Pancreas (tissue), 10 donors: ENCODE results near the gene EXOC4. TPM values are rescaled to one million over a fixed set of nuclear protein-coding genes. Genes with fewer than 3 reads are reported as not detected.

ENCODE experiments used
- ATAC-seq, 4 donors: fragments of 200-7000 bp; cut with Tn5 transposase; one replicate each; pipeline versions ENCODE4 v1.8.0 to v1.9.1; 2020; ENCODE audit warnings: mild to moderate bottlenecking in 4 of 4, moderate library complexity in 4 of 4
- DNase-seq, 6 donors: peaks; one replicate each; pipeline ENCODE4 v3.0.0-alpha.2; 2020
- FAIRE-seq: peaks from 2 replicates; lab custom pipeline; 2012; peaks lifted over from hg19 to GRCh38; lab: Jason Lieb, UNC
- H3K27ac ChIP-seq, 4 donors: fragments of 200-600 bp; sonication (generic); 1 replicate in 3 of 4; 2 replicates in 1 of 4; pipeline versions ENCODE4 v1.5.0 to v1.8.0; 2020
- H3K27me3 ChIP-seq, 4 donors: fragments of 200-600 bp; one replicate each; pipeline ENCODE4 v1.8.0; 2021
- H3K36me3 ChIP-seq, 3 donors: fragments of 200-600 bp; sonication (generic) in 1 of 3; one replicate each; pipeline versions ENCODE4 v1.5.0 to v1.8.0; 2020 to 2021
- H3K4me1 ChIP-seq, 3 donors: fragments of 200-600 bp; one replicate each; pipeline ENCODE4 v1.8.0; 2021
- H3K4me3 ChIP-seq, 4 donors: fragments of 200-600 bp; sonication (generic) in 2 of 4; one replicate each; pipeline versions ENCODE4 v1.5.0 to v1.8.0; 2020 to 2021
- H3K9me3 ChIP-seq, 4 donors: fragments of 200-600 bp; one replicate each; pipeline ENCODE4 v1.8.0; 2021
- WGBS, 2 donors: extraction: QIAGEN DNeasy Blood & Tissue Kit; methylation state at CpG; one replicate each; pipeline ENCODE4 v1.1.7; 2013; 5-methylcytosine and 5-hydroxymethylcytosine counted together
- intact Hi-C, 3 donors: fragments of 100-400 bp; cut with DNase I; formaldehyde crosslinking; loops; one replicate each; pipeline versions ENCODE4 v1.11.1 to v1.14.2; 2022
- polyA plus RNA-seq, 2 donors: library from polyadenylated mRNA; stranded (reverse); fragments of 200-250 nt; gene quantifications; one replicate each; pipeline ENCODE4 v1.2.3, GENCODE V29; 2013
- total RNA-seq, 6 donors: library from RNA; stranded (reverse); fragmentation: NEBNext Ultra II Directional in 4 of 6; extraction: Animal tissue kit (Norgen Biotek cat#: 25700) in 4 of 6; gene quantifications; one replicate each; pipeline versions ENCODE4 v1.2.1 to v1.2.4, GENCODE V29; 2021 to 2023
- TF ChIP-seq, protein P1 (sequence below), 4 donors: fragments of 200-600 bp; sonication (generic) in 3 of 4; IDR thresholded peaks; one replicate each; pipeline versions ENCODE4 v1.5.0 to v1.8.0; 2021; ENCODE audit warnings: antibody characterized with exemption in 4 of 4
- donor health status: healthy with polysubstance abuse.
- donor health status: DM: no; HTN: no; CAD: no; lungs with moderate emphysema.
- donor health status: DM: no; HTN: no; CAD: no.
- donor health status: control.
- donor health status: control.
- donor health status: Bipolar disorder and iron deficiency.
- donor health status: DM: yes; HTN: yes; CAD: no.
- donor health status: DM: no; HTN: no; CAD: no.
- donor health status: DM: no; HTN: no; CAD: no.
- donor health status: DM: yes; HTN: yes; CAD: no.

Gene EXOC4
- total and polyA plus RNA-seq, 8 donors: 13.4 to 81.2 (median 53.8) TPM

DNA sequence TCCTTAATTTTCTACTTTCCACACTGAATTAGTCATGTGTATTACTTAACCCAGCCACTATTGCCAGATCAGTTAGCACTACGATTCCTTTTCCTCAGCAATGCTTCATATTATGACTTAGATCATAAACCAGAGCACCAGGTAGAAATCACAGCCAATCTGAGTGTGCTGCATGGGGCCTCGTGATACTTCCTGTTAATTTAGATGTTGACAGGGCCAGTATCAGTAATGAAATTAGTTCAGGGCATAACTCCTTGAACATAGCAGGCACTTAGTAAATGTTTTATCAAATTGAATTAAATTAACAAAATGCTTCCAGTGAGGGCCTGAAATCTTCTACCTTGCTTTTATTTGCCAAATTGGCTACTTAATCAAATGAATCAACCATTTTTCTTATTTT lies 705.0 kb downstream of the EXOC4 start:
- H3K36me3 ChIP-seq: no peaks in the 10 kb centered on the region
- H3K9me3 ChIP-seq: no peaks in the 10 kb centered on the region
- no peak overlapping the region for H3K27ac ChIP-seq
- FAIRE-seq (no peak), DNase-seq (no peak), ATAC-seq (no peak)
- H3K27me3 ChIP-seq: no peaks in the 10 kb centered on the region
- H3K4me3 ChIP-seq: no peak overlapping the region
- intact Hi-C loops: no loop called here
- WGBS, 2 donors: 48 to 49% methylated on average over 2 of the region's 2 CpGs
- H3K4me1 ChIP-seq: no peaks in the 10 kb centered on the region
- TF ChIP-seq, protein P1, sequence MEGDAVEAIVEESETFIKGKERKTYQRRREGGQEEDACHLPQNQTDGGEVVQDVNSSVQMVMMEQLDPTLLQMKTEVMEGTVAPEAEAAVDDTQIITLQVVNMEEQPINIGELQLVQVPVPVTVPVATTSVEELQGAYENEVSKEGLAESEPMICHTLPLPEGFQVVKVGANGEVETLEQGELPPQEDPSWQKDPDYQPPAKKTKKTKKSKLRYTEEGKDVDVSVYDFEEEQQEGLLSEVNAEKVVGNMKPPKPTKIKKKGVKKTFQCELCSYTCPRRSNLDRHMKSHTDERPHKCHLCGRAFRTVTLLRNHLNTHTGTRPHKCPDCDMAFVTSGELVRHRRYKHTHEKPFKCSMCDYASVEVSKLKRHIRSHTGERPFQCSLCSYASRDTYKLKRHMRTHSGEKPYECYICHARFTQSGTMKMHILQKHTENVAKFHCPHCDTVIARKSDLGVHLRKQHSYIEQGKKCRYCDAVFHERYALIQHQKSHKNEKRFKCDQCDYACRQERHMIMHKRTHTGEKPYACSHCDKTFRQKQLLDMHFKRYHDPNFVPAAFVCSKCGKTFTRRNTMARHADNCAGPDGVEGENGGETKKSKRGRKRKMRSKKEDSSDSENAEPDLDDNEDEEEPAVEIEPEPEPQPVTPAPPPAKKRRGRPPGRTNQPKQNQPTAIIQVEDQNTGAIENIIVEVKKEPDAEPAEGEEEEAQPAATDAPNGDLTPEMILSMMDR (IDR thresholded peaks at IDR 0.05): no peak

DNA sequence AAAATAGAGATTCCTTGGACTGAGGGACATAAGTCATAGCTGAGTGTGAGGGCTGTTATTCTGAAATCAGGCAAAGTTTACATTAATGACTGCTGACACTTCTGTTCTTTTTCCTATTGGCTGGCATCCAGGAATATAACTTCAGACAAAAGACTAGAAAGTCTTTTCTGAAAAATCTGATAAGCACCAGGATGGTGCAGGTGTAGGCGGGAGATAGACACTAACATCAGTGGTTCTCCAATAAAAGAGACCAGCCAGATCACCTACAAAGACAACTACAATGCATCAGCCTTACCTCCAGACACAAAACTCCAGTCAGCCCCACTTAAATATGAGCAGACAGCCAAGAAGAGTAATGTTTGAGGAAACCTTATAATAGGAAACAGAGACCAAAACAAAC lies 705.9 kb downstream of the EXOC4 start:
- no peak for DNase-seq
- no peak for ATAC-seq
- Histone ChIP-seq H3K27me3 (no peaks in the 10 kb centered on the region), H3K36me3 (no peaks in the 10 kb centered on the region), H3K27ac (no peak overlapping the region), H3K4me3 (no peak overlapping the region), H3K4me1 (no peaks in the 10 kb centered on the region), H3K9me3 (no peaks in the 10 kb centered on the region)
- TF ChIP-seq, protein P1 (IDR thresholded peaks at IDR 0.05): no peak
- WGBS, 2 donors: 97 to 100% methylated on average over 1 of the region's 1 CpG
- intact Hi-C loops: no loop called here
- FAIRE-seq: no peak

DNA sequence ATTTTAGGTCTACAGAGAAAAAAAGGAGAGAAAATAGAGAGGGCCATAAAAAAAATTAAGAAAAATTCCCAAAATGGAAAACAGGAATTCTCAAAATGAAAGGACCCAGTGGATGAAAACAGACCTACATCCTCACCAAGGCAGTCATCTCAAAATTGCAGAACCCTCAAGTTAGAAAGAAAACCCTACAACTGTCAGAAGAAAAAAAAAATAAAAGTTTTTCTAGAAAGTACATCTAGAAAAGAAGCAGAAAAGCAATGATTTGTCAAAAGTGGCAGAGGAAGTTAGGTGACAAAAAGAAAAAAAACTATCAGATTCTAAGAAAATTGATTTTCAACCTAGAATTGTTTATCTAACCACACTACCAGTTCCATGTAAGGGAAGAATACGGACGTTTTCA lies 706.6 kb downstream of the EXOC4 start:
- ATAC-seq (no peak), DNase-seq (no peak), FAIRE-seq (no peak)
- intact Hi-C loops: no loop called here
- H3K27me3 ChIP-seq: no peaks in the 10 kb centered on the region
- no peak overlapping the region for H3K27ac ChIP-seq
- TF ChIP-seq, protein P1 (IDR thresholded peaks at IDR 0.05): no peak
- no peaks in the 10 kb centered on the region for H3K9me3 ChIP-seq
- H3K4me1 ChIP-seq: no peaks in the 10 kb centered on the region
- WGBS, 2 donors: 90 to 97% methylated on average over 2 of the region's 2 CpGs
- no peaks in the 10 kb centered on the region for H3K36me3 ChIP-seq
- H3K4me3 ChIP-seq: no peak overlapping the region

DNA sequence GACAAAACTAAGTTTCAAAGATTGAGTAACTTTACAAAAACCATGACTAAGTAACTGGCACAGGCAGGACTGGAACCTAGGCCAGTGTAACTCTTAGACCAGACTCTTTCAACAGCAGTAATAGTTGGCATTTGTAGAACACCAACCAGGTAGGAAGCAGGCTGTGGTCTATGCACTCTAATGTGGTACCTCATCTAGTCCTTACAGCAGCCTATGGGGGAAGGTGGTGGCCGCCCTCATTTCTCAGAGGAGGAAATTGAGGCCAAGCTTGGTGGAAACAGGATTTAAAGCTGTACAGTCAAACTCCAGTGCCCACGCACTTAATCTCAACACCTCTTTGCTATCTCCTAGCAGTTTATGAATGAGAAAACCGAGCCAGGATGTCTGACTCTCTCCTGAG lies 708.8 kb downstream of the EXOC4 start:
- H3K27ac ChIP-seq: no peak overlapping the region
- H3K36me3 ChIP-seq: no peaks in the 10 kb centered on the region
- DNase-seq: no peak
- FAIRE-seq: no peak
- no peaks in the 10 kb centered on the region for H3K9me3 ChIP-seq
- no peaks in the 10 kb centered on the region for H3K27me3 ChIP-seq
- TF ChIP-seq, protein P1 (IDR thresholded peaks at IDR 0.05): no peak
- intact Hi-C loops: no loop called here
- WGBS, 2 donors: 91 to 97% methylated on average over 3 of the region's 3 CpGs
- ATAC-seq: no peak
- no peaks in the 10 kb centered on the region for H3K4me1 ChIP-seq
- H3K4me3 ChIP-seq: no peak overlapping the region

DNA sequence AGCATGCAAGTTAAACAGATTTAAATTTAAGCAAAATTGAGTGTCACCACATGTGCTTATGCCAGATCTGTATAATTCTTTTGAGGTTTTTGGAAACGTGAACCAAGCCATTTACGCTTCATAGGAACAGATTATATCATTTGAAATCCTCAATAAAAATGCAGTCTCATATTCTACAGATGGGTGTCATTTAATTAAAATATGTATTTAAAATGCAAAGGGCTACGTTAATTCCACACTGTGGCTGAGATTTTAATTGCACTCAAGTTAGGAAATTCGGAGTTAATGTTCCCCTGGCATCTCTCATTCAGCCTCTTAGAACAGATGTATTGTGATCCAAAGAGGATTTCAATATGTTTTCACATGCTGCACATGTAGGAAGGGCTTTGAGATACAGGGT lies 709.8 kb downstream of the EXOC4 start:
- intact Hi-C loops: no loop called here
- no peak for FAIRE-seq
- 94 to 95% methylated on average over 4 of the region's 4 CpGs for WGBS, 2 donors

More for the DNA sequence above, 709.8 kb downstream of the EXOC4 start:
- H3K36me3 ChIP-seq: no peaks in the 10 kb centered on the region
- H3K27me3 ChIP-seq: no peaks in the 10 kb centered on the region
- ATAC-seq (no peak), DNase-seq (no peak)
- no peaks in the 10 kb centered on the region for H3K4me1 ChIP-seq
- TF ChIP-seq, protein P1 (IDR thresholded peaks at IDR 0.05): no peak
- no peak overlapping the region for H3K27ac ChIP-seq
- H3K9me3 ChIP-seq: no peaks in the 10 kb centered on the region
- H3K4me3 ChIP-seq: no peak overlapping the region
